Measurements from ENCODE around the gene ATP9A.

DNA sequence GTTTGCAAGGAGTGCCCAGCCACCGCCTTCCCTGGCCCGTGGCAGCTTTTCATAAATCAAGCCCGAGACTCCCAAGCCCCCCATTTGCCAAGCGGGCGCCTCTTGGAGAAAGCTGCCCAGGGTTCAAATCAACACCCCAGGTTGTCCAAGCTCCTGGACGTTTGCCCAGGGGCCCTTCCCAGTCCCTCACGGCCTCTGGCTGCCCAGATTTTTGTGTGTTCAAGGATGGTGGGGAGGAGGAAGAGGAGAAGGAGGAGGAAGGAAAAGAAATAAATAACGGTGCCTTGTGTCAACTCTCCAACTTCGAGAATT lies 205.1 kb downstream of the ATP9A start:
- TF ChIP-seq EZH2 (IDR thresholded peaks at IDR 0.05), result no peak
- TF ChIP-seq POLR2AphosphoS5 (IDR thresholded peaks at IDR 0.05; ENCODE audit: borderline replicate concordance, low read depth, low read length), result no peak

Measured in SK-N-MC (cell line).